HK-2 (cell line): ENCODE data around the gene GLIS1.

Experiments used
- DNase-seq: peaks from one replicate; pipeline ENCODE4 v3.0.0-alpha.2; 2018; ENCODE audit not compliant: unreplicated experiment

GLIS1 gene

DNA sequence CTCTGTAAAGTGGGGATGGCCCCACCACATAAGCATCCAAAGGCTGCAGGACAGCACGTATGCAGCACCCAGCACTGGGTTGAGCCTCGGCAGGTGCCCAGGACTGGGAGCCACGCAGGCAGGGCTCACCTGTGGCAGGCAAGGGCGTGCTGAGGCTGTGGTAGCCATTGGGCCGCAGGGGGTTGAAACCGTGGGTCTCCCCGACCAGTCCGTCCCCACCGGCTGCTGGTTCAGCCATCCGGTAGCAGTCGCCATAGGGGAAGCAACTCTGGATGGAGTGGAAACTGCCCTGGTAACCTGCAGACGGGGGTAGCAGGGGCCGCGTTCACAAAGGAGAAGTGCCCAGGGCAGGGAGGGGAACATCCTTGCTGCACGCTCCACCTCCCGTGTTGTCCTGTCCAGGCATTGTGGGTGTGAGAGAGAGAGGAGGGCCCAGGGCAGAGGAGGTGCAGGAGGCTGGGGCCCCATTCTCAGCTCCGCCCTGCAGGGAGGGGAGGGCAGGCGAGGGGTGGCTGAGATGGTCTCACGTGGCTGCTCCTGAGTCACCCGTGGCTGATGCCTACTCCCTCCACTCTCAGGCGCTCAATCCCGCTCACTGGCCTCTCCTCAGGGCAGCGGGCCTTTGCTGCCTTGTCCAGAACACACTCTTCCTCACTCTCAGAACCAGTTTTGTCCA is 229.8 kb downstream of the GLIS1 start:
- DNase-seq: peak; percentile 90

DNA sequence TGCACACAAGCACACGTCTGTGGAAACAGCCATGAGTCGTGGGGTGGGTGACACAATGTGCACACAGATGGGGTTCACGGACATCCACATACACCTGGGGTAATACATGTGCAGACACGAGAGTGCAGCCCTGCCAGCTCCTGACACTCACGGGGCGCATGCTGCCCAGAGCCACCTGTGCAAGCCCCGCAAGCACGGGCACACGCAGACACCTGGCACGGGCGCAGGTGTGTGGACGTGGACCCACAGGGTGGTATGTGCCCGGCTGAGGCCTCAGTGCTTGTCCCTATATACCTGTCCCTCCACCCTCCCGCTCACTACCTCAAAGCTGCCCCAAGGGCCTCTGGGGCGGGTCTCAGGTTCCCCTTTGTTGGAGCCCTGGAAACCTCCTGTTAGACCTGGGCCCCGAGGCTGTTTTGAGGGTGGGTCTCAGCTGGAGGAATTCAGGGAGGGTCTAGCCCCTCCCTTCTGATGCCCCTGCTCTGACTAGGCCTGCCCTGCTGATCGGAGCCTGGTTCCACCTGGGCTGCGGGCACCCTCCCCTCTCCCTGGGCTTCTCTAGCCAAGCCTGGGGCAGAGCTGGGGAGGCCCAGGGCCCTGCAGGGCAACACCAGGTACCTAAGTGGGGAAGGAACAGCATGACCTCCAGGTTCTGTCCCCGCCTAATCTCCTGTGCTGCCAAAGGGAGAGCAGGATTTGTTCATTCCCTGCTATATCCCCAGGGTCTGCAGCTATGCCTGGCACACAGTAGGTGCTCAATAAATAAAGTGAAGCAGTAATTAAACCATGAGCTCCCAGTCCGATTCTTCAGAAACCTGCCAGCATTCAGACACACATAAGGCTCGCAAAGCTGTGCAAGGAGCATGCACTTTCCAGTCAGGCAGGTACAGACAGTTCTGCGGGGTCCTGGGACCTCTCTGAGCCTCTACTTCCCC is 230.6 kb downstream of the GLIS1 start:
- no peak for DNase-seq

- no peak for DNase-seq
Measured at GRCh38 chr1:53507116-53507820, 231.7 kb downstream of the GLIS1 start.

DNA sequence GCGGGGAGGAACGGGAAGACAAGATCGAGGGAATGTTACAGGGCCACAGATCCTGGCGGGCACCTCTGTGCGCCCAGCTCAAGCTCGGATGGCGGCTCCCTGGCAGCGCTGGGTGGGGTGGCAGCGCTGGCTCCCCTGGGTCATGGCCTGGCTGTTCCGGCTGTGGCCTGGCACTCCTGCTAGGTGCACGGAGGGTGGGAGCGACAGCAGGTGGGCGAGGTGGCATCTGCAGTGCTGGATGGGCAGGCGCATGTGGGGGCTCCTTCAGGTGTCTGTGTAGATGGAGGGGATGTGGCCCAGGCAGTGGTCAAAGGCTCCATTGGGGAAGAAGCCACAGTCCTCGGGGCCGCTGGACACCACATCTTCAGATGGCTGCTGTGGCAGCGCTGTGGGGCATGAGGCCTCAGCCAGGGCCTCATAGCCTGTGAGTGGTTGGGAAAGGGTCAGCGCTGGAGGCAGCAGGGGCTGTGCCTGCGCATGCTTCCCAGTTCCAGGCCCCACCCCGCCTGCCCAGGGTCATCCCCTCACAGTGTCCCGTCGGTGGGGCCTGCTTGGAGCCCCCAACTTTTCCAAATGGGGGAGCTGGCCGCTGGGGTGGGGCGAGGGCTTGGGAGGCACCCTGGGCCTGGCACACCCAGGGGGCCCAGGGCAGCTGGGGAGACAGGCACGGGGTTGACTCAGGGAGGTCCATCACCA is 232.5 kb downstream of the GLIS1 start:
- no peak for DNase-seq

DNA sequence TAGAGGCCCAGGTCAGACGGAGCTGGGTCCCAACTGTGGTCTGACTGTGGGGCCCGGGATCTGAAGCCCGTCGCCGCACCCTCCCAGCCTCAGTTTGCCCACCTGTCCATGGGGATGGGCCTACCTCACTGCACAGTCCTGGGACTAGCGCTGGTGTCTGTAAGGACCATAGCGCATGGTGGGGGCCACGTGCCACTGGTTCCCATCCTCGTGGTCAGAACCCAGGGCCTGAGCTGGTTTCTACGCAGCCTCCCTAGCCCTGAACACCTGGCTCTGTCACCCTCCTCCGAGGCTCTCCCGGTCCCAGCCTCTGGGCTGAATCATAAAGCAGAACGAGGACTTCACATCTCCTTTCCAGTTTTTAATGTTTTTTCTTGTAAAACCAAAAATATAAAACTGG is 233.1 kb downstream of the GLIS1 start:
- no peak for DNase-seq

- no peak for DNase-seq
Measured at GRCh38 chr1:53505401-53505800, 233.6 kb downstream of the GLIS1 start.

DNA sequence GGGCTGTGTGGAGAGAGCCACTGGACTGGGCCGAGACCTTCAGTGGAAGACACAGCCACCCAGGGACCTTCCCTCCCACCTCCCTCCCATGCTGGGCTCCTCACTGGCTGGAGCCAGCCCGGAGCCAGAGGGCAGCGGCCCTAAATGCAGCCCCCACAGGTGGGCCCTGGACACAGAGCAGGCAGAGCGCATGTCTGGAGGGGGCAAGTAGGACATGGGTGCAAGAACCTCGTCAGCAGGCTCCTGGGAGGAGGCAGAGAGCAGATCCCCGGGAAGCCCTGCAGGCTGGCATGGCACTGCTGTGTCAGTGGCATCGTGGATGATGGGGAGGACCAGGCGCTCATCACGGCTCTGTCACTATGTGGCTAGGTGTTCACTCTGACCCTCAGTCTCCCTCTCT is 234.1 kb downstream of the GLIS1 start:
- no peak for DNase-seq

- no peak for DNase-seq
Measured at GRCh38 chr1:53503433-53504217, 235.3 kb downstream of the GLIS1 start.

DNA sequence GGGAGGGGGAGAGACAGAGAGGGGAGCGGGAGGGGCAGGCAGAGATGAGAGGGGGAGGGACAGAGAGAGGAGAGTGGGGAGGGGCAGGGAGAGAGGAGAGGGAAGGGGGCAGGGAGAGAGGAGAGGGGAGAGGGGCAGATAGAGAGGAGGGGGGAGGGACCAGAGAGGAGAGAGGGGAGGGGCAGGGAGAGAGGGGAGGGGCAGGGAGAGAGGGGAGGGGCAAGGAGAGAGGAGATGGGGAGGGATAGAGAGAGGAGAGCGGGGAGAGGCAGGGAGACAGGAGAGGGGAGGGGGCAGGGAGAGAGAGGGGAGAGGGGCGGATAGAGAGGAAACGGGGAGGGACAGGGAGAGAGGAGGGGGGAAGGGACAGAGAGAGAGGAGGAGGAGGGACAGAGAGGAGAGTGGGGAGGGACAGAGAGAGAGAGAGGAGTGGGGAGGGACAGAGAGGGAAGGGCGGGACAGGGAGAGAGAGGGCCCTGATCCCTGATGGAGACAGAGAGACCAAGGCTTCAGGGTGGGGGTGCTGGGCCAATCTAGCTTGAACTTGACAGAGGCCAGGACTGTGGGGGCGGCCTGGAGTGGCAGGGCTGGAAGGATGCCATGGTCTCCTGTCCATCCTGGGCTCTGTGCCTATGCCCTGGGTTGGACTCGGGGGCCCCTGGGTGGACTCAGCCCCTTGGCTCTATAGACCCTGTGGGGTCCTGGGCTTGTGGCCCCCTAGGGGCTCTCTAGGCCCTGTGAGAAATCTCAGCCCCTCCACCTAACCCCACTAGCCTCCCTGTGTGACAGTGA is 236.1 kb downstream of the GLIS1 start:
- peak; percentile 17 for DNase-seq

GRCh38 chr1:53501065-53502005 is 237.6 kb downstream of the GLIS1 start:
- DNase-seq: no peak

DNA sequence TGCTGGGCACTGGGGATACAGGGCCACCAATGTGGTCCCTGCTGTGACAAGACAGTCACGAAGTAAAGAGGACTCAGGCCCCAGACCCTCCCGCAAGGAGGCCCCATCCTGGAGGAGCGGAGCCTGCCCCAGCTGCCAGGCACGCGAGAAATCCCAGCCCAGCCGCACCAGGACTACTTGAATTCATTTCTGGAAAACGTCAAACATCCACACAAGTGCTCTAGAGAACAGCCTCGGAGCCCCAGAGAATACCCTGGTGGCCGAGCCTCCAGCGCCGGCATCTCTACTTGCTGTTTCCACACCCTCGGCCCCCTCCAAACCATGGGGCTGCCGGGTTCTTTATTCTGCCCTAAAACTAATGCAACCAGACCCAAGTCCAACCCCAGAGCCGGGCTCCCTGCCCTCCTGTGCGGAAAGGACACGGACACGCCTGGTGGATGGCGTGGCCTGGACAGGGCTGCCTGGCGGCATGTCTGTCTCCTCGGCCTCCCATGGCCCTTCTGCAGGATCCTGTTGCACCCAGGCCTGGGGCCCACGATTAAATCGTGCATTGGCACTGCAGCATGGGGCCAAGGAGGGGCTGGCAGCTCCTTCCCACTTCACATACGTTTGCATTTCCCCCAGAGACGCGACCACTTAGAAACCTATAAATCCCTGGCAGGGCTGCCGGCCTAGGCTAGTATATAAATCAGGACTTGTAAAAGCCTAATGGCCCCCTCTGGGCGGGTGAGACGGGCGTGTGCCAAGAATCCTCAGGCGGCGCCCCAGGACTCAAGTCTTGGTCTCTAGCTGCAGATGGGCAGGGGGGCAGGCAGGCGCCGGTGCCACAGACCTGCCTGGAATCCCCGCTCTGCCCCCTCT is 238.5 kb downstream of the GLIS1 start:
- no peak for DNase-seq

- DNase-seq: no peak
Measured at GRCh38 chr1:53499257-53500203, 239.4 kb downstream of the GLIS1 start.

GRCh38 chr1:53498555-53499131 is 240.3 kb downstream of the GLIS1 start:
- DNase-seq: no peak

DNA sequence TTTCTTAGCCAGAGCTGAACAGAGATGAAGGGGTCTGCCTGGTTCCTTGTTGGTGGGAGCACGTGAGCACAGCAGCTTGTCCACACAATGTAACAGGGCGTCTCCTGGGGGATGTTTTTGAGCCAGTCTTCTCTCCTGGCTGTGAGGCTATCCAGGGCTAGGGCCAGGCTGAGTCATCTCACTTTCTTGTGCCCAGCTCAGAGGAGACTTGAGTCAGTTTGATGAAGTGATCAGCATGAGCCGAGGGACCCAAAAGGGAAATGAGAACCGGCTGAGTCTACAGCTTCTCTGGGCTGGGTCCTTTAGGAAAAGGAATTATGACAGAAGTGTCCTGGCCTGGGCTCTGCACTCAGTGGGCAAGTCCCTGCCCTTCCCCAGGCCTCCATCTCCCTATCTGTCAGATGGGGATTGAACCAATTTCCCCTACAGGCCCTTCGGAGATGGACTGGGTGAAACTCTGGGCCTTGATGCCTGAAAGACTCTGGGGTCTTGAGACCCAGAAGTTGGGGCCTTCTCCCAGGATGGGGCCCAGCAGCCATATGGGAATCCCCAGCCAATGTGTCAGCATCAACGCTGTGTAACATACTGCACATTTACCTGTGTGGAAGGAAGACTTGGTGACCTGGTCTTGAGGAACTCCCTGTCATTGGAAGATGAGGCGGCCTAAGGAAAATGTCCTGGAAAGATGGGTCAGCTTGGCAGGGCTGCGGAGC is 243.2 kb downstream of the GLIS1 start:
- no peak for DNase-seq

- DNase-seq: no peak
Measured at GRCh38 chr1:53490351-53490750, 248.6 kb downstream of the GLIS1 start.
